Body of pancreas (tissue), 4 donors: ENCODE data around the gene VPS16. TPM values are rescaled to one million over a fixed set of nuclear protein-coding genes. Genes with fewer than 3 reads are reported as not detected.

Source experiments
- ATAC-seq: fragments of 150-250 bp; one replicate; pipeline ENCODE4 v1.9.1; 2016
- DNase-seq, 4 donors: peaks; one replicate each; pipeline ENCODE4 v3.0.0-alpha.2; 2019
- H3K27ac ChIP-seq, 4 donors: fragments of 200-600 bp; sonication (generic); 1 replicate in 3 of 4; 2 replicates in 1 of 4; pipeline versions ENCODE4 v1.5.1 to v1.6.1; 2016 to 2019; ENCODE audit warnings: mild to moderate bottlenecking in 1 of 4, mixed read lengths in 1 of 4, moderate library complexity in 1 of 4
- H3K27me3 ChIP-seq, 2 donors: fragments of 200-600 bp; sonication (generic); one replicate each; pipeline ENCODE4 v1.6.0; 2016; ENCODE audit warnings: mild to moderate bottlenecking in 1 of 2
- H3K36me3 ChIP-seq, 2 donors: fragments of 200-600 bp; sonication (generic); replicated peaks in 1 of 2; 2 replicates each; pipeline ENCODE4 v1.5.1; 2016; ENCODE audit warnings: low read depth in 2 of 2; ENCODE audit not compliant: insufficient read depth in 1 of 2
- H3K4me1 ChIP-seq: fragments of 200-600 bp; sonication (generic); one replicate; pipeline ENCODE4 v1.6.0; 2016
- H3K4me3 ChIP-seq, 2 donors: fragments of 200-600 bp; sonication (generic); 1 replicate in 1 of 2; 2 replicates in 1 of 2; pipeline ENCODE4 v1.5.1; 2016 to 2019
- H3K9me3 ChIP-seq, 3 donors: fragments of 200-600 bp; sonication (generic); 1 replicate in 2 of 3; 2 replicates in 1 of 3; pipeline ENCODE4 v1.5.1; 2016
- CTCF ChIP-seq, 7 experiments: fragments of 450-650 bp in 4 of 7; fragments of 200-600 bp in 3 of 7; sonication (generic) in 3 of 7; IDR thresholded peaks; one replicate each; pipeline ENCODE4 v1.5.1; 2016 to 2019; ENCODE audit warnings: antibody characterized with exemption in 7 of 7
- POLR2A ChIP-seq, 3 donors: fragments of 450-650 bp; IDR thresholded peaks; one replicate each; pipeline ENCODE4 v1.6.1; 2016; ENCODE audit warnings: antibody characterized with exemption in 3 of 3, mild to moderate bottlenecking in 2 of 3
- WGBS, 2 donors: methylation state at CpG; one replicate each; pipeline ENCODE4 v1.1.5; 2017; 5-methylcytosine and 5-hydroxymethylcytosine counted together
- intact Hi-C: fragments of 100-400 bp; cut with DNase I; formaldehyde crosslinking; loops from one replicate; pipeline ENCODE4 v1.15.1; 2023
- total RNA-seq, 2 donors: library from RNA; depleted of rRNA; stranded (reverse); fragments of >200 nt; gene quantifications; one replicate each; pipeline ENCODE4 v1.1.0, GENCODE V29; 2016

The VPS16 gene
- total RNA-seq, 2 donors from 2014 or later = 21.3 to 25.4 TPM

- 58 to 65% methylated on average over 9 to 20 of the region's 20 CpGs for WGBS, 2 donors
- no peak for TF ChIP-seq CTCF (IDR thresholded peaks at IDR 0.05)
- no peak for TF ChIP-seq POLR2A (IDR thresholded peaks at IDR 0.05)
- no peaks in the 10 kb centered on the region for H3K36me3 ChIP-seq
- intact Hi-C loops = no loop called here
- peaks cover 4% of the 10 kb centered on the region for H3K4me1 ChIP-seq
- H3K9me3 ChIP-seq = no peaks in the 10 kb centered on the region
- no peak for ATAC-seq
- H3K4me3 ChIP-seq = no peak overlapping the region
- H3K27ac ChIP-seq = no peak overlapping the region
- peaks cover 0 to 10% of the 10 kb centered on the region in 2 donors for H3K27me3 ChIP-seq
- no peak for DNase-seq
Measured at GRCh38 chr20:2816583-2817340, 23.8 kb upstream of the VPS16 start.

DNA sequence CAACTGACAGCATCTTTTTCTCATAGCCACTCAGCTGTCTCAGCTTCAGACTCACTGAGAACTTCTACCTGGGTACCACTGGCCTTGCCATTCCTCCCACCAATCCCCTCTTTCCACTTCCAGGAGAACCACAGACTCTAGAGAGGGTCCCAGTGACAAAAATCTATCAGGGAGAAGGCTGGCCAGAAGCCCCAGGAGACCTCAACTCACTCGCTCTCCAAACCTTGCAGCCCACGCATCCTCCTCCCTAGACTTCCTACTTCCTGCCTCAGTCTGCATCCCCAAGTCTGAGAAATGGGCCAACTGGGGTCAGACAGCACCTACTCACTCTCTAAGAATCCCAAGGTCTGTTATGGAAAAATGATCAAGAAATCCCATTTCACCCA, 23.2 kb upstream of the VPS16 start:
- TF ChIP-seq CTCF (IDR thresholded peaks at IDR 0.05) (no peak), POLR2A (IDR thresholded peaks at IDR 0.05) (no peak)
- Histone ChIP-seq H3K4me1 (peaks cover 4% of the 10 kb centered on the region), H3K4me3 (no peak overlapping the region), H3K9me3 (no peaks in the 10 kb centered on the region), H3K36me3 (no peaks in the 10 kb centered on the region), H3K27me3 (peaks cover 0 to 10% of the 10 kb centered on the region in 2 donors), H3K27ac (no peak overlapping the region)
- ATAC-seq (no peak), DNase-seq (no peak)
- 84 to 94% methylated on average over 2 of the region's 2 CpGs for WGBS, 2 donors
- intact Hi-C loops = no loop called here

DNA sequence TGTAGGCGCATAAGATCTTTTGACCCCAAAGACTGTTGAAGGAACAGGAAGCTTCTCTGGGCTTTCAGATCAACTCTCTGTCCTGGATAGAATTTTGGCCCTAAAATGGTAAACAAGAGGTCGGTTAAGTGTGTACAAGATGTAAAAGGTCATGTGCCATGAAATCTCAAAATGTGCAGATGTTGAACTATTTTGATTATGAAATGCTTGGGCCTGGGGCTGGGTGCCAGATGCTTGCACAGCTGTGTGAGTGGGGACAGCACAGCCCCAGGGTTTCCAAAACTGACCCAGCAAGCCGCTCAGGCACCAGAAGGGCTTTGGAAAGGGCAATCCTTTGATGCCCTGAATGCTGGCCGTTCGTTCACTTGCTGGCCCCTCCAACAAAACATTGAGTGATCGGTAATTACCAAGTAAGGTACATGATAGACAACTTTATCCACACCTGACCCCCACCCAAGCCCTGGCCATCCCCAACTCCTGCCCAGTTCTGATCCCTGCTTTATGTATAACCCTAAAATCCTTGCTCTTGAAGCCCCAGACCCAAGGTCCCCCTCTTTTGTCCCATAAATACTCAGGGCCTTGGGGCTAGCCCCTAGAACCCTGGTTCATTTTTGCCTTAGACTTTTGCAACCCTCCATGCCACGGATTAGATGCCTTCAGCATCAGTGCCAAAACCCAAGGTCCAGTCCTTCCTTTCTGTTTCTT, 22.5 kb upstream of the VPS16 start:
- WGBS, 2 donors = 71 to 75% methylated on average over 6 to 7 of the region's 7 CpGs
- no peak for ATAC-seq
- DNase-seq = peak in 2 of 4 donors; percentile 25 to 33
- peaks cover 0 to 10% of the 10 kb centered on the region in 2 donors for H3K27me3 ChIP-seq
- H3K4me3 ChIP-seq = no peak overlapping the region
- intact Hi-C loops = no loop called here
- no peaks in the 10 kb centered on the region for H3K36me3 ChIP-seq
- TF ChIP-seq POLR2A (IDR thresholded peaks at IDR 0.05) (no peak), CTCF (IDR thresholded peaks at IDR 0.05) (no peak)
- no peaks in the 10 kb centered on the region for H3K9me3 ChIP-seq
- no peak overlapping the region for H3K27ac ChIP-seq
- peaks cover 4% of the 10 kb centered on the region for H3K4me1 ChIP-seq

GRCh38 chr20:2820084-2820895, 20.3 kb upstream of the VPS16 start:
- Histone ChIP-seq H3K27ac (no peak overlapping the region), H3K4me1 (peaks cover 4% of the 10 kb centered on the region), H3K27me3 (peaks cover 0 to 10% of the 10 kb centered on the region in 2 donors), H3K36me3 (no peaks in the 10 kb centered on the region), H3K9me3 (no peaks in the 10 kb centered on the region), H3K4me3 (no peak overlapping the region)
- DNase-seq (no peak), ATAC-seq (no peak)
- 25 to 32% methylated on average over 24 to 32 of the region's 32 CpGs for WGBS, 2 donors
- TF ChIP-seq POLR2A (IDR thresholded peaks at IDR 0.05) (no peak), CTCF (IDR thresholded peaks at IDR 0.05) (no peak)
- intact Hi-C loops = no loop called here
